ENCODE measurements around the gene CDH24.

GRCh38 chr14:23052671-23053070 is 4.6 kb downstream of the CDH24 start:
- TF ChIP-seq CTCF (IDR thresholded peaks at IDR 0.05) (no peak), IRF1 (CRISPR knock-in tag; IDR thresholded peaks at IDR 0.05) (no peak), NFE2L1 (CRISPR knock-in tag; IDR thresholded peaks at IDR 0.05) (no peak), FOXJ3 (CRISPR knock-in tag; IDR thresholded peaks at IDR 0.05; ENCODE audit: borderline replicate concordance) (no peak), NFATC4 (CRISPR knock-in tag; IDR thresholded peaks at IDR 0.05) (no peak), USF2 (CRISPR knock-in tag; IDR thresholded peaks at IDR 0.05) (no peak), CREB1 (CRISPR knock-in tag; IDR thresholded peaks at IDR 0.05) (no peak), ELF4 (CRISPR knock-in tag; IDR thresholded peaks at IDR 0.05; ENCODE audit: low read depth) (no peak)

Data from WTC11 (cell line).